ENCODE results near the gene SMIM20. TPM values are rescaled to one million over a fixed set of nuclear protein-coding genes. Genes with fewer than 3 reads are reported as not detected.
A peak's percentile ranks its signal among the peaks of the same experiment; 100 is the strongest.
"Not testable (repeated sequence)": the region's sequence is repeated elsewhere in the genome, so short reads cannot be mapped to it uniquely, and the experiment has no call there.

SMIM20 gene
- 10 to 100 TPM; 22.9 to 23.5 TPM for total RNA-seq

DNA sequence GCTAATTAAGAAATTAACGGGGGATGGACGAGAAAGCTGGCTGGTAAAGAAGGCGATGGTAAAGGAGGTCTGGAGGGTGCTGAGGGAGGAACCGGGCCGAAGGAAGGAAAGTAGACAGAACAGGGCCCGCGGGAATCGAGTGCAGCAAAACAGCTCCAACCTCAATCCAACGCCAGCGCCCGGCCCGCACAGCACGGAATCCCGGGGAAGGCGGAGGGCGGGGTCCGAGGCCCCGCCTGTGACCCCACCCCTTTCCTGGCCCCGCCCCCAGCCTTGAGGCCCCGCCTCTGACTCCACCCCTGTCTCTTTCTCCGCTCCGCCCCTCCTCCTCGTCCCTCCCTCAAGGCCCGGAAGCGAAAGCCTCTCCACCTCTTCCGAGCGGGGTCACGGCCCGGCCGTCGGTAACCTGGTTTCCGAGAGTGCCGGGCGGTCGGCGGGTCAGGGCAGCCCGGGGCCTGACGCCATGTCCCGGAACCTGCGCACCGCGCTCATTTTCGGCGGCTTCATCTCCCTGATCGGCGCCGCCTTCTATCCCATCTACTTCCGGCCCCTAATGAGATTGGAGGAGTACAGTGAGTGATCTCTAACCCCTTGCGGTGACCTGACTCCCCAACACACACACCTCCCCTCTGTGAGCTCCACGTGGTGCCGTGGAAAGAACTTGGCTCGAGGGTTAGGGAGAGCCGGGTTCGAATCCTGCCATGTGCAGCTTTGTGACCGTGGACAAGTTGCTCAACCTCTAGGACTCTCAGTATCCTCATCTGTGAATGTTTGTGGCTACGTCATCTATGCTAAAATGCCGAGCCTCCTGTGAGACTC, at the start of gene SMIM20:
Gene SMIM20, plus strand, starts transcription at position 370 of the 819 bp plus-strand sequence. Its CDS starts 94 bp downstream, at position 464.
- peak within 1 kb of the TSS; percentile 95 for H3K4me3 Mint-ChIP-seq
- no peaks in the 10 kb centered on the region for H3K27me3 Mint-ChIP-seq
- peak within 1 kb of the TSS; percentile 97 for H3K27ac Mint-ChIP-seq
- peak; percentile 91 for DNase-seq
- peaks cover 15% of the 10 kb centered on the region for H3K4me1 Mint-ChIP-seq
- no peaks in the 10 kb centered on the region for H3K9me3 Mint-ChIP-seq
- H3K36me3 Mint-ChIP-seq, result peaks cover 7% of the 10 kb centered on the region

- H3K36me3 Mint-ChIP-seq, result peaks cover 7% of the 10 kb centered on the region
- no peaks in the 10 kb centered on the region for H3K9me3 Mint-ChIP-seq
- H3K4me1 Mint-ChIP-seq, result peaks cover 11% of the 10 kb centered on the region
- H3K27me3 Mint-ChIP-seq, result peaks cover 4% of the 10 kb centered on the region
- no peak for DNase-seq
- no peak overlapping the region for H3K27ac Mint-ChIP-seq
- no peak overlapping the region for H3K4me3 Mint-ChIP-seq
Measured at GRCh38 chr4:25865586-25865985, 48.4 kb upstream of the SMIM20 start.

DNA sequence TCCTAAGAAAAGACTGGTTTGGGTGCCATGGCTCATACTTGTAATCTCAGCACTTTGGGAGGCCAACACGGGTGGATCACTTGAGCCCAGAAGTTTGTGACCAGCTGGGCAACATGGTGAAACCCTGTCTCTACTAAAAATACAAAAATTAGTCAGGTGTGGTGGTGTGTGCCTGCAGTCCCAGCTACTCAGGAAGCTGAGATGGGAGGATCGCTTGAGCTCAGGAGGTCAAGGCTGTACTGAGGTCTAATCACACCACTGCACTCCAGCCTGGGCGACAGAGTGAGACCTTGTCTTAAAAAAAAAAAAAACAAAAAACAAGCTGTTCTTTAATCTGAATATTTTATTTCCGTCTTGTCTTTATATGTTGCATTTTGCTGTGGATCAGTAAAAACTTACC, 47.6 kb upstream of the SMIM20 start:
- not testable (repeated sequence) for H3K4me3 Mint-ChIP-seq, H3K9me3 Mint-ChIP-seq, H3K27me3 Mint-ChIP-seq, H3K27ac Mint-ChIP-seq, H3K4me1 Mint-ChIP-seq, H3K36me3 Mint-ChIP-seq, DNase-seq

GRCh38 chr4:25867781-25868294, 46.2 kb upstream of the SMIM20 start:
- no peak for DNase-seq
- no peaks in the 10 kb centered on the region for H3K9me3 Mint-ChIP-seq
- H3K36me3 Mint-ChIP-seq, result no peaks in the 10 kb centered on the region
- H3K4me3 Mint-ChIP-seq, result no peak overlapping the region
- no peak overlapping the region for H3K27ac Mint-ChIP-seq
- no peaks in the 10 kb centered on the region for H3K4me1 Mint-ChIP-seq
- no peaks in the 10 kb centered on the region for H3K27me3 Mint-ChIP-seq

DNA sequence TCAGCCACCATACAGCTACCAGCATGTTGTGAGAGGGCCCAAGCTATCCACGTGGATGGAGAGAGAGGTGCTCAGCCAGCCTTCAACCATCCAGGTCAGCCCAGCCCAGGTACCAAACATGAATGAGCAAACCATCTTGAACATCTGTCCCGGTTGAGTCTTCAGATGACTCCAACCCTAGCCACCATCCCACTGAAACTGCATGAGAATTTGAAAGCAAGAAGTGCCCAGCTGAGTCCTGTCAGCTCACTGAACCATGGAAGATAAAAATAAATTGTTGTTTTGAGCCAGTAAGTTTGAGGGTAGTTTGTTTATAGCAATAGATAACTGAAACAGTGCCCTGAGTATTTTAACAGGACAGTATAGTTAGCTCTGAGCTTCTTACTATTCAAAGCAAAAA, 43.9 kb upstream of the SMIM20 start:
- no peak overlapping the region for H3K27ac Mint-ChIP-seq
- H3K4me3 Mint-ChIP-seq, result no peak overlapping the region
- no peaks in the 10 kb centered on the region for H3K36me3 Mint-ChIP-seq
- no peak for DNase-seq
- no peaks in the 10 kb centered on the region for H3K4me1 Mint-ChIP-seq
- no peaks in the 10 kb centered on the region for H3K9me3 Mint-ChIP-seq
- no peaks in the 10 kb centered on the region for H3K27me3 Mint-ChIP-seq

- H3K27ac Mint-ChIP-seq, result no peak overlapping the region
- no peaks in the 10 kb centered on the region for H3K36me3 Mint-ChIP-seq
- H3K27me3 Mint-ChIP-seq, result no peaks in the 10 kb centered on the region
Measured at GRCh38 chr4:25872851-25873631, 41.0 kb upstream of the SMIM20 start.

DNA sequence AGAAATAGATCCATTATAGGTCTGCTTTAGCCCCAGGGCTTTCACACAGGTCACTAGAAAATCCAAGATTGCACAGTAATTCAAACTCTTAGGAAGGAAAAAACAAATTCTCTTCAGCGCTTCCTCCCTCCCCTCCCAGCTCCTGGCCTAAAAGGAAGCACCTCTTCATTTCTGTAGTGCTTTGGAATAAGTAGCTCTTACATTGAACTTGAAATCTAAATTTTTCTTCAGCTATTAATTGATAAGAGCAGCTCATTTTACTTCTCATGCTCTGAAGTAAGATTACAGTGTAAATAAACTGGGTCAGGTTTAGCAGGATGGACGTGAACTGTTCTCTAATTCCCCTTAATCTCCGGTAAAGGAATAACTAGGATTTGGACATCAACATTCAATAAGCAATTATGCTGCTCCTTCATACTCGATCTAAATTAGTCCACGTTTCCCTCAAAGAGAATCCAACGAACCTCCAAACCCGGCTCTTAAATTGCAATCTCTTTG, 40.3 kb upstream of the SMIM20 start:
- H3K27me3 Mint-ChIP-seq, result no peaks in the 10 kb centered on the region
- H3K4me3 Mint-ChIP-seq, result no peak overlapping the region
- H3K4me1 Mint-ChIP-seq, result no peaks in the 10 kb centered on the region
- no peak overlapping the region for H3K27ac Mint-ChIP-seq
- no peaks in the 10 kb centered on the region for H3K9me3 Mint-ChIP-seq
- DNase-seq, result no peak
- no peaks in the 10 kb centered on the region for H3K36me3 Mint-ChIP-seq

More at GRCh38 chr4:25872851-25873631, 41.0 kb upstream of the SMIM20 start:
- H3K4me3 Mint-ChIP-seq, result no peak overlapping the region
- H3K9me3 Mint-ChIP-seq, result no peaks in the 10 kb centered on the region
- DNase-seq, result no peak
- no peaks in the 10 kb centered on the region for H3K4me1 Mint-ChIP-seq

- no peak for DNase-seq
- Mint-ChIP-seq H3K36me3 (no peaks in the 10 kb centered on the region), H3K27me3 (peaks cover 2% of the 10 kb centered on the region), H3K4me3 (no peak overlapping the region), H3K9me3 (peaks cover 1% of the 10 kb centered on the region), H3K27ac (no peak overlapping the region), H3K4me1 (no peaks in the 10 kb centered on the region)
Measured at GRCh38 chr4:25874655-25875054, 39.4 kb upstream of the SMIM20 start.

DNA sequence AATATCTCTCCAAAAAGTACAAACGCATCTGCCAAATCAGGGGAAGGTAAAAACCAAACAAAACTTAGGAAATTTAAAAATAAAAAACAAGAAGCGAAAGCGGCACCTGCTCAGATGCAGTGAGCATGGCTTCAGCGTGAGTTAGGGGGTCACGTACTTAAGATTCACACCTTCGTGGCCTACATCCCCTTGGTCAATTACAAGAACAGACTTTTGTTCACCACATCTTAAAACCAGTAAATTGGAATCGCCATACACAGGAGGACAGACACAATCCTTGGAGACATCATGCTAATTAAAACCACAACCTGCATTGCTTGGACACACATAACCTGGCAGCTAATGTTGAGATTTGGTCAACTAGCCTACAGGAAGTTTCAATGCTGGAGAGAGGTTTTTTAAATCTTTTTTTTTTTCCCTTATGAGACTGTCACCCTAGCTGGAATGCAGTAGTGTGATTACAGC, 38.7 kb upstream of the SMIM20 start:
- Mint-ChIP-seq H3K9me3 (peaks cover 2% of the 10 kb centered on the region), H3K4me1 (no peaks in the 10 kb centered on the region), H3K4me3 (no peak overlapping the region), H3K27ac (peak overlapping the region; percentile 30), H3K36me3 (no peaks in the 10 kb centered on the region), H3K27me3 (peaks cover 4% of the 10 kb centered on the region)
- DNase-seq, result no peak

DNA sequence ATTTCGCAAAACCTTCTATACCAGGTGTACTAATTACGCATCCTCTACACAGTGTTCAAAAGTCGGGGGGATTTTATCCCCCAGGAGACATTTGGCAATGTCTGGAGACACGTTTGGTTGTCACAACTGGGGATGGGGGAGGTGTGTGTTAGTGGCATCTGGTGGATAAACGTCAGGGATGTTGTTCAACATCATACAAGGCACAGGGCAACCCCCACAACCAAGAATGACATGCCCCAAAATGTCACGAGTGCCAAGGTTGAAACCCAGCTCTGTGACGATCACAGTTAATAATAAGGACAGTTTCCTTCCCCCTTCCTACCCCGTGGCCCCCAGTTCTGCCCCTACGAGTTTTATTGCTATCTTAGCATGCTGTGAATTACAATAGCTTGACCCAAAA, 35.3 kb upstream of the SMIM20 start:
- Mint-ChIP-seq H3K36me3 (no peaks in the 10 kb centered on the region), H3K9me3 (peaks cover 2% of the 10 kb centered on the region), H3K27me3 (peaks cover 4% of the 10 kb centered on the region), H3K4me1 (no peaks in the 10 kb centered on the region), H3K4me3 (no peak overlapping the region), H3K27ac (no peak overlapping the region)
- DNase-seq, result no peak

GRCh38 chr4:25879091-25879584, 34.9 kb upstream of the SMIM20 start:
- no peaks in the 10 kb centered on the region for H3K4me1 Mint-ChIP-seq
- peaks cover 4% of the 10 kb centered on the region for H3K27me3 Mint-ChIP-seq
- no peaks in the 10 kb centered on the region for H3K36me3 Mint-ChIP-seq
- no peak overlapping the region for H3K27ac Mint-ChIP-seq
- H3K9me3 Mint-ChIP-seq, result peaks cover 2% of the 10 kb centered on the region
- no peak for DNase-seq
- H3K4me3 Mint-ChIP-seq, result no peak overlapping the region

DNA sequence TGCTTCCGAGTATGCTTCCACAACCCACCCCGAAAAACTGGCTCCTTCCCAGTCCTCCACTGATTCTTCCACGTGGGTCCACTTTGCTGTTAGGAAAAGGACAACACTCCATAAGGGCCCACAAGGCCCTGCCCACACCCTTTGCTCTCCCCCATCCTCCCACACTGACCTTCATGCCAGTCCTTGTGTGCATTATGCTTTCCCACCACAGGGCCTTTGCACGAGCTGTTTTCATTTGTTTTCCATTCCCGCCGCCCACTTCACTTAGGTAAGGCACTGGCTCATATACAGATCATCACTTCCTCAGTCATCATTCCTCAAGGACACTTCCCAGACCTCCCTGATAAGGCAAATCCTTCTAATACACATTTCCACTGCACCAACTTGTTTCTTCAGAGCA, 34.4 kb upstream of the SMIM20 start:
- Mint-ChIP-seq H3K9me3 (peaks cover 2% of the 10 kb centered on the region), H3K36me3 (no peaks in the 10 kb centered on the region), H3K4me3 (no peak overlapping the region), H3K27ac (no peak overlapping the region), H3K27me3 (peaks cover 4% of the 10 kb centered on the region), H3K4me1 (no peaks in the 10 kb centered on the region)
- no peak for DNase-seq

- Mint-ChIP-seq H3K27ac (no peak overlapping the region), H3K9me3 (peaks cover 2% of the 10 kb centered on the region), H3K36me3 (no peaks in the 10 kb centered on the region)
Measured at GRCh38 chr4:25879991-25880651, 33.9 kb upstream of the SMIM20 start.

DNA sequence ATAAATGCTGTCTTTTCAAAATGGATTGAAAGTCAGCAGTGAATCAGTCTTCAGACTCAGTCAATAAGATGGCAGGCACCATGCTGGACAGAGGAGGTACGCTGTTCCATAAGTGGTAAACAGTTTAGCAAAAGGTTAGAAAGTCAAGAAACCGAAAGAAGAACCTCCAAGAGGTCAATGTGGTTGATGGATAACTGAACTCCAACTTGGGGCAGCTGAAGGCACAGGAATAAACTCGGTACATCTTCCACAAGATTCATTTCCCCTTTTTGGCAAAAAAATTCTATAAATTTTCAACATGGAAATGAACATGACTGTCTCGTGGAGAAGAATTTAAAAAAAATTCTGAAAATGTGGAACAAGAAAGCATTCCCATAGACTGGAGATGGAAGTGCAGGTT, 32.8 kb upstream of the SMIM20 start:
- peaks cover 4% of the 10 kb centered on the region for H3K27me3 Mint-ChIP-seq
- DNase-seq, result no peak
- H3K27ac Mint-ChIP-seq, result no peak overlapping the region
- H3K4me1 Mint-ChIP-seq, result no peaks in the 10 kb centered on the region
- no peaks in the 10 kb centered on the region for H3K36me3 Mint-ChIP-seq
- H3K9me3 Mint-ChIP-seq, result peaks cover 2% of the 10 kb centered on the region
- H3K4me3 Mint-ChIP-seq, result no peak overlapping the region

More at GRCh38 chr4:25879991-25880651, 33.9 kb upstream of the SMIM20 start:
- no peaks in the 10 kb centered on the region for H3K4me1 Mint-ChIP-seq
- H3K27me3 Mint-ChIP-seq, result peaks cover 4% of the 10 kb centered on the region
- DNase-seq, result no peak
- no peak overlapping the region for H3K4me3 Mint-ChIP-seq

Data from activated naive CD8-positive, alpha-beta T cell treated with anti-CD3 and anti-CD28 coated beads for 36 hours (primary cell).